ENCODE data around the gene C11orf24. TPM values are rescaled to one million over a fixed set of nuclear protein-coding genes. Genes with fewer than 3 reads are reported as not detected.
A peak's percentile ranks its signal among the peaks of the same experiment; 100 is the strongest.

The C11orf24 gene
- total RNA-seq, 2 donors from 2014 or later = 37.9 to 63.0 TPM

DNA sequence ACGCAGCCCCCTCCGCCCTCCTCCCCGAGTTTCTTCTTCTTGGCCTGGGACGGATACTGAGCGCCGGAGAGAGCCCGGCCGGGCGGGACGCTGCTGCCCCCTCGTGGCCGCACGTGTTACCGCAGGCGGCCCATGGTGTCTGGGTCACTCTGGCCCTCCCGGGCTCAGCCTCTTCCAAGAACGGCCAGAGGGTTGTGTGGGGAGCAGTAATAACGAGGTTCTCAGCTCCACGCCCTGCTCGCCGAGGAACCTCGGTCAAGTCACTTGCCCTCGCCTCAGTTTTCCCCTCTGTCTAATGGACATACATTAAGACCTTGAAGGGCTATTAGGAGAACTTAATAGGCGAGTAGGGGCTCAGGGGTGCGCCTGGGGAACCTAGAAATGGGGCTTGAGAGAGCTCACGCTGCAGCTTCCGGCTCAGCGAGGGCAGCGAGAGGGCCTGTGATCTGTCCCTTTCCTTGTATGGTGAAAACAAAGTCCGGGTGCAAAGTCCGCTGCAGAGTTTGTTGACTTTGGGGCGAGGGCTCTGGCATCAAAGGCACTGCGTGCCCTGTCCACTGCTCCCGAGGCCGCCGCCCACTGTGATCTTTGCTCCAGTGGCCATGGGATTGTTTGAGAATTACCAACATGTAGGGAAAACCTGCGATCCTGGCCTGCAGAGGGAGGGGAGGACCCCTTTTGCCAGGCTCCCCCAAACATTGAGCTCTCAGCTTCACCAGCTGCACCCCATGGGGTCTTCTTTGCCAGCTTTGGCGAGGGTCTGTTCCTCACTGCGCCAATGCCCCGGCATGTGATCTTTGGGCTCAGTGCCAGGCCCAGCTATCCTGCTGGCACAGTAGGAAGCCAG, 26.3 kb upstream of the C11orf24 start:
- DNase-seq (ENCODE audit: low spot score) (peak; percentile 38), ATAC-seq (ENCODE audit: insufficient number of reproducible peaks, low FRiP score, low read depth) (peak; percentile 91)
- H3K27ac ChIP-seq = no peak overlapping the region
- H3K4me1 ChIP-seq (ENCODE audit: control insufficient read depth in 1 of 2, low read depth in 2 of 2) = no peaks in the 10 kb centered on the region
- TF ChIP-seq, protein P1, sequence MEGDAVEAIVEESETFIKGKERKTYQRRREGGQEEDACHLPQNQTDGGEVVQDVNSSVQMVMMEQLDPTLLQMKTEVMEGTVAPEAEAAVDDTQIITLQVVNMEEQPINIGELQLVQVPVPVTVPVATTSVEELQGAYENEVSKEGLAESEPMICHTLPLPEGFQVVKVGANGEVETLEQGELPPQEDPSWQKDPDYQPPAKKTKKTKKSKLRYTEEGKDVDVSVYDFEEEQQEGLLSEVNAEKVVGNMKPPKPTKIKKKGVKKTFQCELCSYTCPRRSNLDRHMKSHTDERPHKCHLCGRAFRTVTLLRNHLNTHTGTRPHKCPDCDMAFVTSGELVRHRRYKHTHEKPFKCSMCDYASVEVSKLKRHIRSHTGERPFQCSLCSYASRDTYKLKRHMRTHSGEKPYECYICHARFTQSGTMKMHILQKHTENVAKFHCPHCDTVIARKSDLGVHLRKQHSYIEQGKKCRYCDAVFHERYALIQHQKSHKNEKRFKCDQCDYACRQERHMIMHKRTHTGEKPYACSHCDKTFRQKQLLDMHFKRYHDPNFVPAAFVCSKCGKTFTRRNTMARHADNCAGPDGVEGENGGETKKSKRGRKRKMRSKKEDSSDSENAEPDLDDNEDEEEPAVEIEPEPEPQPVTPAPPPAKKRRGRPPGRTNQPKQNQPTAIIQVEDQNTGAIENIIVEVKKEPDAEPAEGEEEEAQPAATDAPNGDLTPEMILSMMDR (IDR thresholded peaks at IDR 0.05) = peak; percentile 99
- no peaks in the 10 kb centered on the region for H3K27me3 ChIP-seq (replicated peaks; ENCODE audit: insufficient read depth)
- no peaks in the 10 kb centered on the region for H3K36me3 ChIP-seq
- no peaks in the 10 kb centered on the region for H3K9me3 ChIP-seq
- H3K4me3 ChIP-seq = peak overlapping the region; percentile 59

GRCh38 chr11:68297494-68297811, 25.7 kb upstream of the C11orf24 start:
- DNase-seq (ENCODE audit: low spot score) = no peak
- H3K36me3 ChIP-seq = no peaks in the 10 kb centered on the region
- no peaks in the 10 kb centered on the region for H3K9me3 ChIP-seq
- no peaks in the 10 kb centered on the region for H3K4me1 ChIP-seq (ENCODE audit: control insufficient read depth in 1 of 2, low read depth in 2 of 2)
- no peak overlapping the region for H3K27ac ChIP-seq
- no peak for ATAC-seq (ENCODE audit: insufficient number of reproducible peaks, low FRiP score, low read depth)
- peak overlapping the region; percentile 59 for H3K4me3 ChIP-seq
- TF ChIP-seq, protein P1 (IDR thresholded peaks at IDR 0.05) = no peak
- H3K27me3 ChIP-seq (replicated peaks; ENCODE audit: insufficient read depth) = no peaks in the 10 kb centered on the region

DNA sequence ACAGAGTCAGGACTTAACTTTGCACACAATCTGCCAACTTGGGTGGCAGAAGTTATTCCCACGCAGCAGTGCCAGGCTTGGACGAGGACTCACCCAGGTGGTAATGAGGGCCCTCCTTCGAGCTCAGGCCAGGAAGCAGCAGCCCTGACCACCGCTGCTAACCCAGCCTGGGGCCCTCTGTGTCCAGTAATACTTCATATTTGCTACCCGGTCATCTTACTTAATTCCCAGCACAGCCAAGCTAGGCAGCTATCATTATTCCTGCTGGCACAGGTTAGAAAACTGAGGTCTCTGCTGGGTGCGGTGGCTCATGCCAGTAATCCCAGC, 25.2 kb upstream of the C11orf24 start:
- Histone ChIP-seq H3K27ac (no peak overlapping the region), H3K4me3 (no peak overlapping the region), H3K9me3 (no peaks in the 10 kb centered on the region), H3K36me3 (no peaks in the 10 kb centered on the region), H3K27me3 (replicated peaks; ENCODE audit: insufficient read depth) (no peaks in the 10 kb centered on the region), H3K4me1 (ENCODE audit: control insufficient read depth in 1 of 2, low read depth in 2 of 2) (no peaks in the 10 kb centered on the region)
- TF ChIP-seq, protein P1 (IDR thresholded peaks at IDR 0.05) = no peak
- ATAC-seq (ENCODE audit: insufficient number of reproducible peaks, low FRiP score, low read depth) (no peak), DNase-seq (ENCODE audit: low spot score) (no peak)

DNA sequence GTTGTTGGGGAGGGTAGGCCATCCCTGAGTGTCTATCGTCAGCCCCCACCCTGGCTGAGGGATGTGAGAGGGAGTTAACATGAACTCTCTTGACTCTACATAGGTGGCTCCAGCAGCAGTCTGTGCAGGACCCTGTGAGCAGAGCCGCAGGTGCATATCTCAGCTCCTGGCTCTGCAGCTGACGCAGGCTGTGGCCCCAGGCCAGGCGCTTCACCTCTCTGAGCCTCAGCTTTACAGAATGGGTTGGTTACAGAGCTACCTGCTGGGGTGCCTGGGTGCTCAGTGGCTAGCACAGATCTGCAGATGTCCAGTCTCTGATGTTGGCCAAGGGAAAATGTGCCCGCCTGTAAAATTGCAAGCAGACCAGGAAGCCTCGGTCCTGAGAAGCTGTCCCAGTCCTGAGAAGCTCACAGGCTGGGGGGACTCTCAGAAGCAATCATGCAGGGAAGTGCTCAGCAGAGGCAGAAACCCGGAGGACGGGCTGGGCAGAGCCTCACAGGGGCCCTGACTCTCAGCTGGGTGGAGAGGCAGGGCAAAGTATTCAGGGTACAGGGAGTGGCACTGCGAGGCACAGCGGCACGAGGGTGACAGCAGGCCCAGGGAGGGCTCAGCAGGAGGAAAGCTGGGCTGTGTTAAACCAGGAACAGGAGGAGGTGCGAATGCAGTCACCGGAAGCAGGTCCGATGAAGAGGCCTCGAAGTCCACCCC, 24.7 kb upstream of the C11orf24 start:
- Histone ChIP-seq H3K27ac (no peak overlapping the region), H3K9me3 (no peaks in the 10 kb centered on the region), H3K4me1 (ENCODE audit: control insufficient read depth in 1 of 2, low read depth in 2 of 2) (no peaks in the 10 kb centered on the region), H3K4me3 (no peak overlapping the region), H3K27me3 (replicated peaks; ENCODE audit: insufficient read depth) (no peaks in the 10 kb centered on the region), H3K36me3 (no peaks in the 10 kb centered on the region)
- ATAC-seq (ENCODE audit: insufficient number of reproducible peaks, low FRiP score, low read depth) = no peak
- DNase-seq (ENCODE audit: low spot score) = no peak
- TF ChIP-seq, protein P1 (IDR thresholded peaks at IDR 0.05) = no peak

DNA sequence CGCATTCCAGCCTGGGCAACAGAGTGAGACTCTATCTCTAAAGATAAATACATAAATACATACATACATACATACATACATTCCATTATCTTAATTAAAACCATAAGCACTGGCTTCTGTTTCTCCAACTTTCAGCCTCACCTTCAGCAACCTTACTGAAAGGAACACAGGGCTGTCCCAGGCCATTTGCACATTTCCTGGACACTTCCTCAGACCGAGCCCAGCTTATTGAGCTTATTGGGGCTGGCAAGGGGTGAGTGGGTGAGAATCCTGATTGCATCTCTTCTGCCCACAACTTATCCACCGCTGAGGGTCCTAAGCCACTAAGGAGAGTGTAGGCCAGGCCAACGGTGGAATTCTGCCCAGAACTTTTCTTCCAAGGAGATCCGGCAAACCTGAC, 24.2 kb upstream of the C11orf24 start:
- TF ChIP-seq, protein P1 (IDR thresholded peaks at IDR 0.05) = no peak
- Histone ChIP-seq H3K27me3 (replicated peaks; ENCODE audit: insufficient read depth) (no peaks in the 10 kb centered on the region), H3K27ac (no peak overlapping the region), H3K4me1 (ENCODE audit: control insufficient read depth in 1 of 2, low read depth in 2 of 2) (no peaks in the 10 kb centered on the region), H3K36me3 (no peaks in the 10 kb centered on the region), H3K9me3 (no peaks in the 10 kb centered on the region), H3K4me3 (no peak overlapping the region)
- DNase-seq (ENCODE audit: low spot score) = no peak
- no peak for ATAC-seq (ENCODE audit: insufficient number of reproducible peaks, low FRiP score, low read depth)
